Measurements from ENCODE around the gene IL17C. TPM values are rescaled to one million over a fixed set of nuclear protein-coding genes. Genes with fewer than 3 reads are reported as not detected.

Gene IL17C
- total and polyA plus RNA-seq, 11 donors: not detected

DNA sequence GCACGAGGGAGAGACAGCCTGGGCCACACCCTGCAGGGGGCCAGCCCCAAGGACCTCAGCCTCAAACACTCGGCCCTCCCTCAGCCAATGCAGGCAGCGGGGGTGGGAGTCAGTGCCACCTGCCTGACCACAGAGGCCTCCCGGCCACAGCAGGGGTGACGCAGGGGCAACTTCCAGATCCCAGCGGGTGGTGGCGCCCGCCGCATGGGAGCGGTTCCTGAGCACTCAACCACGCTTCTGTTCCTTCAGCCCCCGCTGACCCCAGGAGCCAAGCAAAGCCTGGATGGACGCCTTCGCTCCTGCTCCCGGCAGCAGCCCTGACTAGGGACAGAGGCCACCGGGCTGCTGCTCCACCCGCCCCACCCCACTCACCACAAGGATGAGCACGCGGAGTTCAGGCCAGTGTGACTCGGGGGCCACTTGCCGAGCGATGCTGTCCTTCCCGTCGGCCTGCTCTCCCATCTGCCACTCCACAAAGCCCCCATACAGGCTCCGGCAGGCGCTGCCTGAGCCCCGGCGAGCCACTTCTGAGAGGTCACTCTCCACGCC is 17.4 kb downstream of the IL17C start:
- 88 to 95% (median 93%) methylated on average over 12 to 29 of the region's 29 CpGs for WGBS, 4 donors
- no peak for DNase-seq
- H3K4me3 ChIP-seq: no peak overlapping the region
- TF ChIP-seq, protein P1, sequence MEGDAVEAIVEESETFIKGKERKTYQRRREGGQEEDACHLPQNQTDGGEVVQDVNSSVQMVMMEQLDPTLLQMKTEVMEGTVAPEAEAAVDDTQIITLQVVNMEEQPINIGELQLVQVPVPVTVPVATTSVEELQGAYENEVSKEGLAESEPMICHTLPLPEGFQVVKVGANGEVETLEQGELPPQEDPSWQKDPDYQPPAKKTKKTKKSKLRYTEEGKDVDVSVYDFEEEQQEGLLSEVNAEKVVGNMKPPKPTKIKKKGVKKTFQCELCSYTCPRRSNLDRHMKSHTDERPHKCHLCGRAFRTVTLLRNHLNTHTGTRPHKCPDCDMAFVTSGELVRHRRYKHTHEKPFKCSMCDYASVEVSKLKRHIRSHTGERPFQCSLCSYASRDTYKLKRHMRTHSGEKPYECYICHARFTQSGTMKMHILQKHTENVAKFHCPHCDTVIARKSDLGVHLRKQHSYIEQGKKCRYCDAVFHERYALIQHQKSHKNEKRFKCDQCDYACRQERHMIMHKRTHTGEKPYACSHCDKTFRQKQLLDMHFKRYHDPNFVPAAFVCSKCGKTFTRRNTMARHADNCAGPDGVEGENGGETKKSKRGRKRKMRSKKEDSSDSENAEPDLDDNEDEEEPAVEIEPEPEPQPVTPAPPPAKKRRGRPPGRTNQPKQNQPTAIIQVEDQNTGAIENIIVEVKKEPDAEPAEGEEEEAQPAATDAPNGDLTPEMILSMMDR (IDR thresholded peaks at IDR 0.05): no peak
- no peak for TF ChIP-seq POLR2A (IDR thresholded peaks at IDR 0.05)
- intact Hi-C loops (cut with DNase I): no loop called here
- H3K9me3 ChIP-seq: no peaks in the 10 kb centered on the region
- H3K27ac ChIP-seq: no peak overlapping the region
- no peak for ATAC-seq
- H3K4me1 ChIP-seq: peaks cover 0 to 16% (median 10%) of the 10 kb centered on the region in 12 donors
- H3K36me3 ChIP-seq: peaks cover 0 to 46% (median 11%) of the 10 kb centered on the region in 9 donors
- no peaks in the 10 kb centered on the region for H3K27me3 ChIP-seq

DNA sequence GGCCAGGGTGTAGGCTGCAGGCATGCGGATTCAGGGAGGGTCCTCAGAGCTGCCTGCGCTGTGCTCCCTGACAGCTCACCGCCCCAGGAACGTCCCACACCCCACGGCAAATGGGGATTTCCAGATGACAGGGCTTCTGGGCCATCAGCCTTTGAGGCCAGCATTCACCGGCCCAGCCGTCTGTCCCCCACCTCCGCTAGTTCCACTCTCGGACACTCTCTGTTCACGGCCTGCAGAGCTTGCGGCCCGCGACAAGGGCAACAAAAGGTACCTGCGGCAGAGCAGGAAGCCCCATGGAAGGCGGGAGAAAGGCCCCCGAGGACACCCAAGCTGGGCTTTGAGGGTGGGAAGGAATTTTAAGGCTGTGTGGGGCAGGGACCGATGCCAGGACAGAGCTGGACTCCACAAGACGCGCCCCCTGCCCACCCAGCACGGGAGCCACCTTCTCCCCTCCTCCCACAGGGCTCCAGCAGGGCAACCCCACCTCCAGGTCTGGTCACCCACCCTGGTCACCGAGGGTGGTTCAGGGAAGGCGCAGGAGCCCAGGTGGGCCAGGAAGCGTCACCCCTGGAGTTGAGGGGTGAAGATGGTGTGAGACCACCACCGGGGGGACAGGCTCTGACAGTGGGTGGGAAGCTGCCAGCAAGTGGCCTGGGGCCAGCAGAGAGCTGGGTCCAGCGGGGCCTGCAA is 18.1 kb downstream of the IL17C start:
- no peaks in the 10 kb centered on the region for H3K27me3 ChIP-seq
- peaks cover 0 to 46% (median 11%) of the 10 kb centered on the region in 9 donors for H3K36me3 ChIP-seq
- no peak overlapping the region for H3K27ac ChIP-seq
- H3K4me1 ChIP-seq: peaks cover 0 to 11% (median 4%) of the 10 kb centered on the region in 12 donors
- DNase-seq (no peak), ATAC-seq (no peak)
- WGBS, 4 donors: 86 to 90% (median 88%) methylated on average over 20 to 25 of the region's 25 CpGs
- intact Hi-C loops (cut with DNase I): no loop called here
- H3K9me3 ChIP-seq: no peaks in the 10 kb centered on the region
- TF ChIP-seq POLR2A (IDR thresholded peaks at IDR 0.05): no peak
- TF ChIP-seq, protein P1 (IDR thresholded peaks at IDR 0.05): no peak
- no peak overlapping the region for H3K4me3 ChIP-seq

DNA sequence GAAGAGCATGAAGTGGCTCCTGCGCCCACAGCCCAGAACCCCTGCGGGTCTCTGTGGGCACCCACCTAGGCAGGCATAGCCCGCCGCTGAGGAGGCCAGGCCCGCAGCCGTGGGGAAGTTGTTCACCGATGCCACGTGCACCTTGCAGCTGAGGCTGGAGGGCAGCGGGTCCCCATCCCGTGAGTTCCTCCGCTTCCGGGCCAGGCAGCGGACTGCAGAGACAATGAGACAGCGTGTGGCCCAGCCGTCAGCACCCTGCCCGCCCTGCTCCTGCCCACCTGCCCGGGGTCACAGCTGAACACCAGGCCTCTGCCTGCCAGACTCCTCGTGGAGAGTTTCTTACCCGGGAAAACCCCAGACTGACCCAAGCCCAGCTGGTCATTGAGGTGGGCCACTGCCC is 19.0 kb downstream of the IL17C start:
- Histone ChIP-seq H3K9me3 (no peaks in the 10 kb centered on the region), H3K27me3 (no peaks in the 10 kb centered on the region), H3K4me1 (peaks cover 0 to 11% (median 6%) of the 10 kb centered on the region in 12 donors), H3K27ac (no peak overlapping the region), H3K36me3 (peaks cover 0 to 46% (median 11%) of the 10 kb centered on the region in 9 donors), H3K4me3 (no peak overlapping the region)
- no peak for DNase-seq
- intact Hi-C loops (cut with DNase I): no loop called here
- WGBS, 4 donors: 80 to 94% (median 93%) methylated on average over 3 to 19 of the region's 19 CpGs
- ATAC-seq: no peak
- TF ChIP-seq POLR2A (IDR thresholded peaks at IDR 0.05): no peak
- TF ChIP-seq, protein P1 (IDR thresholded peaks at IDR 0.05): no peak

DNA sequence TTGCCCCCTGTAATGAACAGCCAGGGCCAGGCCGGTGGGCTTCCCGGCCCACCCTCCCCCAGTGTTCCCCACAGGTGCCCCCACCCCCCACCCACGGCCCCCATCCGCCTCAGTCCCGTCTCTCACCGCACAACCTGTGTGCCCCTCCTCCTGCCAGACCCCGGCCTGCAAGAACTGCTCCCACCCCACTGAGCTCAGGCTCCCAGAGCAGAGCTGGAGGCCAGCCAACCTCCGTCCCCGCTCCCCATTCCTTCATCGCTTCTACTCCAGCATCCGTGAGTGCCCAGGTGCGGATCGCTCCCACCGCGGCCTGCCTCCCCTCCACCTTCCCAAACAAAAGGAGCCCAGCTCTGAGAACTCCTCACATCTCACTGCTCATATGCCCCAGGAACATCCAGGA is 20.3 kb downstream of the IL17C start:
- H3K36me3 ChIP-seq: peaks cover 0 to 38% (median 8%) of the 10 kb centered on the region in 9 donors
- H3K27me3 ChIP-seq: no peaks in the 10 kb centered on the region
- TF ChIP-seq, protein P1 (IDR thresholded peaks at IDR 0.05): no peak
- no peak for TF ChIP-seq POLR2A (IDR thresholded peaks at IDR 0.05)
- WGBS, 4 donors: 87 to 96% (median 92%) methylated on average over 13 to 15 of the region's 15 CpGs
- no peak for ATAC-seq
- intact Hi-C loops (cut with DNase I): no loop called here
- DNase-seq: no peak
- no peak overlapping the region for H3K4me3 ChIP-seq
- peaks cover 0 to 13% (median 8%) of the 10 kb centered on the region in 12 donors for H3K4me1 ChIP-seq
- H3K27ac ChIP-seq: no peak overlapping the region
- no peaks in the 10 kb centered on the region for H3K9me3 ChIP-seq
